Activated CD4-positive, alpha-beta T cell treated with anti-CD3 and anti-CD28 coated beads, Interleukin-2, amount 50 U/mL, for 16 hours (primary cell): Measurements from ENCODE around the gene EFHD2.
"Not testable (repeated sequence)": the region's sequence is repeated elsewhere in the genome, so short reads cannot be mapped to it uniquely, and the experiment has no call there.

Source experiments
- DNase-seq: peaks from one replicate; pipeline ENCODE4 v3.0.0-alpha.2; 2020

The EFHD2 gene

DNA sequence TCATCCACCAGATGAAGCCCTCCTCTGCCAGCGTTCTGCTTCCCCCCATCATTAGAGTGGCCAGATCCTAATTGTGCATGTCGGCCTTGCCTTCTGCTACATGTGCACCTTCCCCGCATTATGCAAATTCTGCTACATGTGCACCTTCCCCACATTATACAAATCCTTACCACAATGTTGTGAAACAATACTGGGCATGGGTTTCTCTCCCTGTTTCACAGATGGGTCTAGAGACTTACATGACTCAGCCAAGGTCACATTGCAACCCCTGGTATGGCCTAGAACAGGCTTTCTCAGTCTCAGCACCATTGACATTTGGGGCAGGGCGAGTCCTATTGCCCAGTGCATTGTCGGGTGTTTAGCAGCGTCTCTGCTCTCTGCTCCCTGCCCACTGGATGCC lies 45.8 kb downstream of the EFHD2 start:
- DNase-seq = no peak

DNA sequence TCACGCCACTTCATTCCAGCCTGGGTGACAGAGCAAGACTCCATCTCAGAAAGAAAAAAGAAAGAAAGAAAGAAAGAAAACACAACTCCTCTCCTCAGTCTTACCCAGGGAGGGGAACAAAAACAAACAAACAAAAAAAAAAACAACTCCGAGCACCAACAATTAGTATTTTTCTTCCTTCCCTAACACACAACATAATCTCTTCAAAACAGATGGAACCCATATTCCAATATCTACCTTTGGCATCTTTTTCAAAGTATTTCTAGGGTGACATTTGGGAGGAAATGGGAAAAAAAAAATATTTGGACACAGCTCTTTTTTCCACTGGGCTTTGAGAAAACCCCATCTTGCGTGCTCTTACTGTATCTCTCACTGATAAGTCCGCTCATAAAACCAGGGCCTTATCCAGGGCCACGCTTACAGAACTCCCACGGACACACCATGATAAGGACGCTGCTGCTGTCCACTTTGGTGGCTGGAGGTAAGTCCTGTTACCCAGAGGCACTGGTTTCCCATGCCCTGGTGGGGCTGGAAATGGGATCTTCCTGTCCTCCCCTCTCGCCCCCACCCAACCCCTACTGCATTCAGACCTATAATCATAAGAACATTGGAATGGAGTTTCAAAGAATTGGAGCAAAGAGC lies 46.7 kb downstream of the EFHD2 start, which contains the start of gene CELA2A:
Gene CELA2A (plus strand): TSS at position 420 of the 642 bp plus-strand sequence. CDS start 22 bp downstream, at position 442.
- DNase-seq = no peak

DNA sequence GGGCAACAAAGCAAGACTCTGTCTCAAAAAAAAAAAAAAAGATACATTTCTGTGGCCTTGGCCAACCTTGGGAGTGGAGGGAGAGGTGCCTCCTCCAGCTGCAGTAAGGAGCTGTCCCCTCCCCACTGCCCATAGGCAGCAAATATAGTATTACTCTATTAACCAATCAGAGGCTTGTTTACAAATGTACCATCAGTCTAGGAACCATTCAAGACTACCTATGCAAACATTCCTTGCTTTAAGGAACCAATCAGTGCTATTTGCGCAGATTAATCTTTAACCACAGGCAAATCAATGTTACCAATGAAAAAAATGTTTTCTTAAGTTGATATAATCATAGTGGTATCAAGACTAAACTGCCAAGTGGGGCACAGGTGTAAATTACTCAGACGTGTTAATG lies 47.9 kb downstream of the EFHD2 start:
- no peak for DNase-seq

DNA sequence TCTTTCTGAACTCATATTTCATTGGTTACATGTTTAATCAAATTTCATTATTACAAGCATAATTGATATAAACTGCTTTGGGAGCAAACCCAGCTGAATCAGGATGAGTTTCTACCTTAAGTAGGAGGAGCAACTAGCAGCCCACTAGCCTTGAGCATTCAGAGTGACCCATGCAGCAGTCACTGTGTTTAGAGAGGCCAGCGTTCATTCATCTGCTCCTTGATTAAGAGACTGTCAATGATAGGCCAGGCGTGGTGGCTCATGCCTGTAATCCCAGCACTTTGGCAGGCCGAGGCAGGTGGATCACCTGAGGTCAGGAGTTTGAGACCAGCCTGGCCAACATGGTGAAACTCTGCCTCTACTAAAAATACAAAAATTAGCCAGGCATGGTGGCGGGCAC lies 48.7 kb downstream of the EFHD2 start:
- DNase-seq = not testable (repeated sequence)

DNA sequence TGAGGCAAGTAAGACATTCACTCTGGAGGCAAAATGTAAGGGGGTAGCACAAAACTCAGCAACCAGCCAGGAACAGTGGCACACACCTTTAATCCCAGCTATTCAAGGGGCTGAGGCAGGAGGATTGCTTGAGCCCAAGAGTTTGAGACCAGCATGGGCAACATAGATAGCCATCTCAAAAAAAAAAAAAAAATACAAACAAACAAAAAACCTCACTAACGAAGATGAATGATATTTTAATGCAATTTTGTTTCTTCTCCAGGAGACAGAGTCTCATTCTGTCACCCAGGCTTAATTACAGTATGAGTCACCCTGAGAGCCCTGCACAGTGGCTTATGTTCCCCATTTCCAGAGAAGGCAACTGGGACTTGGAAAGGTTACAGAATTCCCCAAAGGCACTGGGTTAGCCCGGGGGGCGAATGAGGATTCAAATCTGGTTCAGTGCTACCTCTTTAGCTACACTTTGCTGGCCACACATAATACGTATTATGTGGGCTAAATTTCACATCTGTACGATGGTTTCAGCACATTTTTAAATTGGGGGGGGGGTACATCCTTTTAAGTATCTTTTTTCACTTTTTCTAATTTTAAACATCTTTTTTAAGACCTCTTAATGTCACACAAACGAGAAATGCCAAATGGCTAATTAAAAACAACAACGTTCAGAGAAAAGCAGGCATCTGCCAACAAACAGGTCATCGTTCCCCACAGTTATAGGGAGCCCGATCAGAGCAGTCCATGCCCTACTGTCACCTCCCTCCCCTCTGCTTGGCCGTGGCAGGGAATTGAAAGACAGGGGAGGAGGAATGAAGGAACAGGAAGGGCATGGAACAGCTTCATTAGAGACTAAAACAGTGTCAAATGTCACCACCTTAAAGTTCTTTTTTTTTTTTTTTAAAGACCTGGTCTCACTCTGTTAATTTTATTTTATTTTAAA lies 50.4 kb downstream of the EFHD2 start:
- DNase-seq = no peak

DNA sequence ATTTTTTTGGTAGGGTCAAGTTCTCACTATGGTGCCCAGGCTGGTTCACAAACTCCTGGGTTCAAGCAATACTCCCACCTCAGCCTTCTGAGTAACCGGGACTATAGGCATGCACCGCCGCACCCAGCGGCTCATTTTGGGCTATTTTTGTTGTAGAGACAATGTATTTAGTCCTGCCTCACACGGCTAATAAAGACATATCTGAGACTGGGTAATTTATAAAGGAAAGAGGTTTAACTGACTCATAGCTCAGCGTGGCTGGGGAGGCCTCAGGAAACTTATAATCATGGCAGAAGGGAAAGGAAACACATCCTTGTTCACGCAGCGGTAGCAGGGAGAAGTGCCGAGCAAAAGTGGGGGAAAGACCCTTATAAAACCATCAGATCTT lies 51.0 kb downstream of the EFHD2 start:
- no peak for DNase-seq

DNA sequence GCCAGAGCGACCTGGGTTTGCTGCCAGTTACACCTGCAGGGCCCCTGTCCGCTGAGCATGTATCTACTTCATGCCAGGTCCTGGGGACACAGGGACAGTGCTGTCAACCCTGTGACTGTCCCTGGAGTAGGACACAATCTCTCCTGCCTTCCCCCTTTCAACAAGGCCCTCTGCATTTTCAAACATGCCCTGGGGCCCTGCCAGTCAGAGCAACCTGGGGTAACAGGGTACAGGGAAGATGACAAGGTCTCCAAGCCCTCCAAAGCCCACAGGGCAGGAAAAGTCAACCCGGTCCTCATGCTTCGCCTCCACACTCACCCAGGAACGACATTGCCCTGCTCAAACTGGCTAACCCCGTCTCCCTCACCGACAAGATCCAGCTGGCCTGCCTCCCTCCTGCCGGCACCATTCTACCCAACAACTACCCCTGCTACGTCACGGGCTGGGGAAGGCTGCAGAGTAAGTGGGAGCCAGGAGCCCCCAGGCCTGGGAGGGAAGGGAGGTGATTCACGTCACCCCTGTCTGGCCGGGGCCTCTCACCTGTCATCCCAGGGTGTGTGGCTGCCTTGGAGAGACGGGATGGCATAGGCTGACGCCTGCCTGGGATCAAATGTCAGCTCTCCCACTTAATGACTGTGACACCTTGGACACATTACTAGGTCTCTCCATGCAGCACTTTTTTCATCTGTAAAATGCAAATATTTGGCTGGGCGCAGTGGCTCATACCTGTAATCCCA lies 53.5 kb downstream of the EFHD2 start:
- DNase-seq = not testable (repeated sequence)

DNA sequence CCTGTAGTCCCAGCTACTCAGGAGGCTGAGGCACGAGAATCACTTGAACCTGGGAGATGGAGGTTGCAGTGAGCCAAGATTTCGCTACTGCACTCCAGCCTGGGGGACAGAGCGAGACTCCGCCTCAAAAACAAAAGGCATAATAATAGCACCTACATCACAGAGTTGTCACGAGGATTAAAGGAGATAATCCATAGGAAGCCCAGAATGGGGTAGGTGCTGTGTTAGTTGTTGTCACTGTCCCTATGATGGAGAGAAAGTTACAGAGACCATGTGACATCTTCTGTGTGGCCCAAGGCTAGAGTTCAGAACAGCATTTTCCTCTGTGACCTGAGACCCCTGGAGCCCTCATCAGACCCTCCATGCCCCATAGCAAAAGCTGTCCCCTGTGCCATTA lies 54.2 kb downstream of the EFHD2 start:
- not testable (repeated sequence) for DNase-seq

DNA sequence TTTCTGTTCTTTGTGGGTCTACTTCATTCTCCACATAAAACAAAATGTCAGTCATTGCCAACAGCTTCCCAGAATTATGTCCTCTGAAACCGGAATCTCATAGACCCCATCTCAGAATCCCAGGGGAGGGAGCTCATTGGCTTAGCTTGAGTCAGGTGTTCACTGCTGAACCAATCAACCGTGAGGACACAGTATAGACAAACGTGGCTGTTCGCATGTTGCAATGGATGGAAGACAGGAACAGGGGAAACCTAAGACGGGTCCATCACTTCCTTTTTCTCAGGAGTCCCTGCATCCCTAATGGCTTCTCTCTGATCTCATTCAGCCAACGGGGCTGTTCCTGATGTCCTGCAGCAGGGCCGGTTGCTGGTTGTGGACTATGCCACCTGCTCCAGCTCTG lies 56.0 kb downstream of the EFHD2 start:
- no peak for DNase-seq

DNA sequence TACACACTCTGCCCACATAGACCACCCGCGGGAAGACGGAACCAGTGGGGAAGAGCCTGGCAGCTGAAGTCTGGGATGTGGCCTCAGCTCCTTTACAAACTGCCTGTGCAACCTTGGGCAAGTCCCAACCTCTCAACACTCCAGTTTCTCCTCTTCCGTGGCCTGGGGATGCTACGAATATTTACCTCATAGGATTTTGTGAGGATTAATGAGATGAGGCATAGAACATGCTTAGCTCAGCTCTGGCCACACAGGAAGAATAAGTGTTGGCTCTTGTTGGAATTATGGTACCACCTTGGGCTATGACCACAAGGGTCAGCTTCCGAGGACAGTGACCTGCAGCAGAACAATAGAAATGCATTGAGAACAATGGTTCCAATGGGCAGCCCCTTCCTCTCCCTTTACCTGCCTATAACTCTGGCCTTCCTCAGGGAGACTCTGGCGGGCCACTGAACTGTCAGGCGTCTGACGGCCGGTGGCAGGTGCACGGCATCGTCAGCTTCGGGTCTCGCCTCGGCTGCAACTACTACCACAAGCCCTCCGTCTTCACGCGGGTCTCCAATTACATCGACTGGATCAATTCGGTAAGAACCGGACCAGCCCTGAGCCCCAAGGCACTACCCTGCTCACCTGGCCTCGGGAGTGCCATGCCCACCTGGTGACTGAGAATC lies 57.4 kb downstream of the EFHD2 start:
- DNase-seq = not testable (repeated sequence)

DNA sequence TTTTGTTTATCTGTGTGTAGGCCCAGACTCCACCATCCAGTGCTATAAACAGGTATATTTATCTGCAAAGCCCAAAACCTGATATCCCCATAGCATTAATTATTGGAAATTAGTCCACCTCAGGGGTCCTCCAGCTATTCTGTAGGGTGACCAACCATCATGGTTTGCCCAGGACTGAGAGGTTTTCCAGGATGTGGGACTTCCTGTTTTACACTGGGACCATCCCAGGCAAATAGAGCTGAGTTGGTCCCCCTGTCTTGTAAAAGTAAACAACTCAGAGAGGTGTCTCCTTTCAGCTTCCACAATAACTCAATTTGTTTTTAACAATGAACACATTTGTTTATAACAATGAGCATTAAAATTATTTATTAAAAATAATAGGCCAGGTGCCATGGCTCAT lies 58.5 kb downstream of the EFHD2 start:
- no peak for DNase-seq

DNA sequence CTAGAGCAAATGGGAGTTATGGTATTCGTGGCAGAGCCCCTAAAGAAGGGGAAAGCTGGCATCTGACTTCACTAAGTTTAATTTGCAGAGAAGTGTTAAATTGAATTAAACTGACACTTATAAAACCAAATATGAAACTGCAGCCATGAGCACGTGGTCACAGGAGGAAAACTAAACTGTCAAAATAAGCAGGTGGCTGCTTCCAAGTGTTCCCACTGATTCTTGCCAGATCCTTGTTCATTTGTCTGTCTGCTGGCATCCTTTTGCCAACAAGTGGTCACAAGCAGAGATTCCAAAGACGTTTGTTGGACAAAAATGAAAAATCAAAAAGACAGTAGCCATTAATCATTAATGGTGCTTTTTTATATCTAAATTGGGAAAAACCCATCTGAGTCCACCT lies 59.7 kb downstream of the EFHD2 start:
- no peak for DNase-seq

DNA sequence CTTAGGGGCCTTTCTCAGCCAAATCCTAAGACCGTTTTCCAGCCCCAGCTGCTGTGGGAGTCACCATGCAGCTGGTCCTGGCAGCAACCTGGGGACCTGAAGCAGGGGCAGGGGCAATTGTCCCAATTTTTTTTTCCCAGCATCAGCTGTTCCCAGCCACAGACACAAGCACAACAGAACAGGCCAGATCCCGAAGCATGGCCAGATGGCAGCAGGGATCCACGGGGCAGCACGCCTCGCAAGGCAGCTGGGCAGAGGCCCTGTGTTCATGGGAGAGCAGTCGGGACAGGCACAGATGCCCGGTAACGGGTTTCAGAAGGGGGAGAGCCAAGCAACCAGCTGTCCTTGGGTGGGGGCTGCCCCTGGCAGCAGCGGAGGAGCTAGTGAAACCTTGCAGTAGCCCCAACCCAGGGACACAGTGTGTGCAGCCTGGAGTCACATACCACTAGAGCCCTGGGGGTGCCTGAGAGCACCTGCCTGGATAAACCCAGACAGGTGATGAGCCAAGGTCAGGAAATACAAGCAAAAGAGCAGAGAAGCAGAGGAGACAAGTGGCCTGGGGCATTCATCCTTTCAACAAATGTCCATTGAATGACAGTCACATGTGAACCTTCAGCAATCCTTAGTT lies 60.2 kb downstream of the EFHD2 start:
- not testable (repeated sequence) for DNase-seq

DNA sequence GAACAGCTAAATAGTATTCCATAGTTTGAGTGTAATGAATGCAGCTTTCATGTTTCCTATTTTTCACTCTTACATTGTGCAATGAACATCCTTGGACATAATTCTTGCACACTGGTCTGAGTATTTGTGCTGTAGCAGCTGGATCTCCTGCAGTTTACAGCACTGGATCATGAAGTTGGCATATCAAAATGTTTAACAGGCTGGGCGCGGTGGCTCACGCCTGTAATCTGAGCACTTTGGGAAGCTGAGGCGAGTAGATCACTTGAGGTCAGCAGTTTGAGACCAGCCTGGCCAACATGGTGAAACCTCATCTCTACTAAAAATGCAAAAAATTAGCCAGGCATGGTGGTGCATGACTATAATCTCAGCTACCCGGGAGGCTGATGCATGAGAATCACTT lies 61.4 kb downstream of the EFHD2 start:
- not testable (repeated sequence) for DNase-seq

DNA sequence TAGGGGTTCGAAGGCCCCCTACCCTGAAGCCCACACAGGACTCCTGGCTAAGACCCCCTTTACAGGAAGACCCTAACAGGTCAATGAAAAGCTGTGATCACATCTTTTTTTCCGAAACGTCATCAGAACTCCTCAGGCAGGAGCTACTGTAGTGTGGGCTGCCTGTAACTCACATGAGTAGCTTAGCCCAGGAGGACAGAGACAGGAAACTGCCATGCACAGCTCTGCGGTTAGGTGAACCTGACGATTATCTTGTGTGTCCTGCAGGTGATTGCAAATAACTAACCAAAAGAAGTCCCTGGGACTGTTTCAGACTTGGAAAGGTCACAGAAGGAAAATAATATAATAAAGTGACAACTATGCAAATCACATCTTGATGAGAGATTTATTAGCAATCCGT lies 62.0 kb downstream of the EFHD2 start:
- not testable (repeated sequence) for DNase-seq

DNA sequence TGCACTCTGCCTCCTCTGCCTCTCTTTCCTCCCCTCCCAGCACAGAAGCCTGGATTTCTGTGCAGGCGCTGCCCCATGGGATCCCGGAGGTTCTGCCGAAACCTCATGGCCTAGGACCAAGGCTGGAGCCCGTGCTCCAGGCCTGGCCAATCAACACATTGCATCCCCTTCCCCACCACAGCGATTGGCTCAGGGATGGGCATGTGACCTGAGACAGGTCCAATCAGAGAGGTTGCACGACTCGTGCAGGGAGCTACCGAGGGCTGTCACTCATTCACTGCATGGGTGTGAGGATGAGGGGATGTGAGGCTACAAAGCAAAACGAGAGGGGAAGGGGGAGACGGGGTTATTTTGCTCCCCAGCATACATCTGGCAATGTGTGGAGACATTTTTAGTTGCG lies 62.9 kb downstream of the EFHD2 start:
- no peak for DNase-seq

DNA sequence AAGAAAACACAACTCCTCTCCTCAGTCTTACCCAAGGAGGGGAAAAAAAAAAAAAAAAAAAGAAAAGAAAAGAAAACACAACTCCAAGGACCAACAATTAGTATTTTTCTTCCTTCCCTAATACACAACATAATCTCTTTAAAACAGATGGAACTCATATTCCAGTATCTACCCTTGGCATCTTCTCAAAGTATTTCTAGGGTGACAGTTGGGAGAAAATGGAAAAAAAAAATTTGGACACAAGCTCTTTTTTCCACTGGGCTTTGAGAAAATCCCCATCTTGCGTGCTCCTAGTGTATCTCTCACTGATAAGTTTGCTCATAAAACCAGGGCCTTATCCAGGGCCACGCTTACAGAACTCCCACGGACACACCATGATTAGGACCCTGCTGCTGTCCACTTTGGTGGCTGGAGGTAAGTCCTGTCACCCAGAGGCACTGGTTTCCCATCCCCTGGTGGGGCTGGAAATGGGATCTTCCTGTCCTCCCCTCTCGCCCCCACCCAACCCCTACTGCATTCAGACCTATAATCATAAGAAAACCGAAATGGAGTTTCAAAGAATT lies 66.1 kb downstream of the EFHD2 start, which contains the start of gene CELA2B:
Gene CELA2B (plus strand): TSS at position 353 of the 563 bp plus-strand sequence. CDS start 22 bp downstream, at position 375.
- no peak for DNase-seq

DNA sequence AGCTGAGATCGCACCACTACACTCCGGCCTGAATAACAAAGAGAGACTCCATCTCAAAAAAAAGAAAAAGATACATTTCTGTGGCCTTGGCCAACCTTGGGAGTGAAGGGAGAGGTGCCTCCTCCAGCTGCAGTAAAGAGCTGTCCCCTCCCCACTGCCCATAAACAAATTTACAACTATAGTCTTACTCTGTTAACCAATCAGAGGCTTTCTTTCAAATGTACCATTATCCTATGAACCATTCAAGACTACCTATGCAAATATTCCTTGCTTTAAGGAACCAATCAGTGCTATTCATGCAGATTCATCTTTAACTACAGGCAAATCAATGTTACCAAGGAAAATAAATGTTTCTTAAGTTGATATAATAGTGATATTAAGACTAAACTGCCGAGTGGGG lies 67.2 kb downstream of the EFHD2 start:
- DNase-seq = no peak

DNA sequence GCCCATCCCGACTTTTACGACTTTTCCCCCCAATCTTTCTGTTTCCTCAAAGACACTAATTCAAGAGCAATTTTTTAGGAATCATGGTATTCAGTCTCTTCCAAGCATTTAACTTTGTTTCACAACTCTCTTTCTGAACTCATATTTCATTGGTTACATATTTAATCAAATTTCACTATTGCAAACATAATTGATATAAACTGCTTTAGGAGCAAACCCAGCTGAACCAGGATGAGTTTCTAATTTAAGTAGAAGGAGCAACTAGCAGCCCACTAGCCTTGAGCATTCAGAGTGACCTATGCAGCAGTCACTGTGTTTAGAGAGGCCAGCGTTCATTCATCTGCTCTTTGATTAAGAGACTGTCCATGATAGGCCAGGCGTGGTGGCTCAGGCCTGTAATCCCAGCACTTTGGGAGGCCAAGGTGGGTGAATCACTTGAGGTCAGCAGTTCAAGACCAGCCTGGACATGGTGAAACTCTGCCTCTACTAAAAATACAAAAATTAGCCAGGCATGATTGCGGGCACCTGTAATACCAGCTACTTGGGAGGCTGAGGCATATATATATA lies 68.0 kb downstream of the EFHD2 start:
- DNase-seq = no peak
